GM18526 (cell line): ENCODE results near the gene SYT9.

Source experiments
- POLR2A ChIP-seq: IDR thresholded peaks from 3 replicates; pipeline ENCODE4 v1.6.1; 2011; ENCODE audit not compliant: insufficient read length; ENCODE audit errors: extremely low read depth

Gene SYT9

DNA sequence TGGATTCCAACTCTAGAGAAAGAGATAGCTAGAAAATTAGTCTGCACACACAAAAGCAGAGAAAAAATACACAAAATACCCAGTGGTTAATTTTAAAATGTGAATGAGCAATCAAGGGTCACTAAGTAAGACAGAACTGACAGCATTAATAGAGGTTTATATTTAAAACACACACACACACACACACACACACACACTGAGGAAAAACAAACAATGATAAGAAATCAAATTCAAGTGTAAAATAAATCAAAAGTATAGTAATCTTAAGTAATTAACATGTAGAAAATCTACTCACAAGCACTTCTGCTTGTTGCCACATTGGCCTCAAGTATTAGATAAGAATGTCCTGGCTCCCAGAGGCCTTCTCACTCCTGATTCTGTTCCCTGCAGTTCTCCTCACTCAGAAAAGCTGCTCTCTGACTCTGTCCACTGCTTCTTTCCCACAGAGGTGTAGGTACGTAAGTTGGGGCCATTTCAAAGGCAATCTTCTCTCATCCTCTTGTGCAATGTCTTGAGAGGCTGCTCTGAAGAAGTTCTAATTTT lies 200.3 kb downstream of the SYT9 start:
- no peak for TF ChIP-seq POLR2A

DNA sequence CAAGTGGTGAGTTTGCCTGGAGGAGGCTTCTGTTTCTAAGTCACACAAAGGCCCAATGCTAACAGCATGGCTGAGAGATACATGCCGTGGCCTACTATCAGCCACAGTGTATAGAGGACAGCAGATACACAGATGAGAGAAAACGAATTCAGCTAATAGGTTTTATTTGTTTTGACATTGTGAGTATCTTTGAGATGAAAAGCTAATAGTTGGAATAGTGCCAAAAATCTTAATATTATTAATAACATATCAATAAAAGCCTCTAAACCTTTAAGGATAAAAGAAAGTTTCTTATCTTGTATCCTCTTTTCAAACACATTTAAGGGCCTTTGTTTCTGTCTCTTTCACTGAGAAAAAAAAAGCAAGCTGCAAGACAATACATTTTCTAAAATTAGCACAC lies 203.2 kb downstream of the SYT9 start:
- no peak for TF ChIP-seq POLR2A

DNA sequence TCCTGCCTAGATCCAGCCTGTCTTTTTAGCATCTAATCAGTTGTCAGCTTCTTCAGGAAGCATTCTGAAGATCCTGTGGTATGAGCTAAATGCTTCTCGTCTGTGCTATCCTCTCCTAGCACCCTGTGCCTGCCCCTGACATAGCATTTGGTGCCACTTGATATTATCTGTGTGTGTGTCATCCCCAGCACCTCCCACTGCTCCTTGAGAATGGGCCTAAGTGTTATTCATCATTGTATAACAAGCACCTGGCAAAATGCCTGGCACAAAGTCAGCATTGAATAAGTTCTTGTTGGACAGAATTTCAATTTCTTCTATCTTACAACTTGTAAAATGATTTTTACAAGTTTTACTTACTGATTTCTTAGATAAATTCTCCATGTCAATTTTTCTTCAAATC lies 205.5 kb downstream of the SYT9 start:
- no peak for TF ChIP-seq POLR2A

DNA sequence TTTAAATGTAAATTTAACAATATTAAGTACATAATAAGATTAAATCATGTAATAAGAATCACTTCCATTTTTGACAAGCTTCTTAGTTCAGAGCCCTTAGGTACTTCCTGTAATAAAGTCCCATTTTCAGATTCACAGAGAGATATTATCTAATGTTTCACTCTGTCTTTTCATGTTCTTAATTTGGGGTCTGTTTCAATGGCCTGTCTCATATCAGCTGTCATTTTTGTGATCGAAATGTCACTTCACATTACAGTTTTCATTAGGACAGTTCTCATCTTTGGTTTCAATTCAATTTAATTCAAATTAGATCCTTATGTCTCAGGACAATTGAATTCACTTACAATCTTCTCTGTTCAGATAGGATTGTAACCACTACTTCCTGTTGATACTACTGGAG lies 211.0 kb downstream of the SYT9 start:
- no peak for TF ChIP-seq POLR2A

DNA sequence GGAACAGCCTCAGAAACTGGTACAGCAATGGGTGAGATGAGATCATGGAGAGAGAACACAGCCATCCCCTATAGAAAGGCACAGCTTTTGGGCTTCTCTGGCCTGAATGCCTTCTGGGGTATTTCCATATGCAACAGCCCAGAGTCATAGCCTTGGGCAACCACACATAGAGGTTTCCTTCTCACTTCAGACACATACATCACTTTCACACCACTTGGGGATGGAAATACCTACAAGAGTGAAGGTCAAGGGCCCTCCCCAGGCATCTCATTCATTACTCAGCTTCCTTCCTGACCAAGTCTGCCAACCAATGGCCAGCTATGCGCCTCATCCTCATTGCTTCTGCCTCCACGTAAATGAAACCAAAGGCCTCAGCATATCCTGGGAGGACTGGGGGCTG lies 215.9 kb downstream of the SYT9 start:
- no peak for TF ChIP-seq POLR2A

DNA sequence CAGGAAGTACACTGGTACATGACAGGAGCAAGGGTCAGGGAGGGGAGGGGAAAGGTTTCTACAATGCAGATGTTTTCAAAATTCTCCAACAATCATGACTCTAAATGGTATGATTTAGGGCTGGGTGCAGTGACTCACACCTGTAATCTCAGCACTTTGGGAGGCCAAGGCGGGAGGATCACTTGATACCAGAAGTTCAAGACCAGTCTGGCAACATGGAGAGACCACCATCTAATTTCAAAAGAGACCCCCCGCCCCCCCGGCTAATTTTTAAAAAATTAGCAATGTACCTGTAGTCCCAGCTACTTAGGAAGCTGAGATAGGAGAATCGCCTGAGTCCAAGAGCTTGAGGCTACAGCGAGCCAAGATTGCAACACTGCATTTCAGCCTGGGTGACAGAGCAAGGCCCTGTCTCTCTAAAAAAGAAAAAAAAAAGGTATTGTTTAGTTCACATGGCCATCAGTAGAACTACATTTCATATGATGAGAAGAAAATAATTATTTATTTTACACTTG lies 217.7 kb downstream of the SYT9 start:
- TF ChIP-seq POLR2A: no peak

DNA sequence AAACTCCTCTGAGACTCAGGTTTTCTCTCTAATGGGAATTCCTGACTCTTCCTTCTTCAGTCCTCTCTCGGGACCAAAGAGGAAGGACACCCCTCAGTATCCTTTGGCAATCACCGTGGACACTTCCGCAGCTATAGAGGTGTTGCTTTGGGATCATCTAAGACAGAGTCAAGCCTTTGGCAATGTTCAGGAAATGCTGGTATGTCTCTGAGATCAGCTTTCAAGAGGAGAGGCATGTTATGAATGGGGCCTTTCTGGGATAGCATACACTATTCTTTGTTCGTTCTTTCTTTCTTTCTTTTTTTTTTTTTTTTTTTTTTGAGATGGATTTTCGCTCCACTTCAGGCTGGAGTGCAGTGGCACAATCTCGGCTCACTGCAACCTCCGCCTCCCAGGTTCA lies 219.4 kb downstream of the SYT9 start:
- TF ChIP-seq POLR2A: no peak

DNA sequence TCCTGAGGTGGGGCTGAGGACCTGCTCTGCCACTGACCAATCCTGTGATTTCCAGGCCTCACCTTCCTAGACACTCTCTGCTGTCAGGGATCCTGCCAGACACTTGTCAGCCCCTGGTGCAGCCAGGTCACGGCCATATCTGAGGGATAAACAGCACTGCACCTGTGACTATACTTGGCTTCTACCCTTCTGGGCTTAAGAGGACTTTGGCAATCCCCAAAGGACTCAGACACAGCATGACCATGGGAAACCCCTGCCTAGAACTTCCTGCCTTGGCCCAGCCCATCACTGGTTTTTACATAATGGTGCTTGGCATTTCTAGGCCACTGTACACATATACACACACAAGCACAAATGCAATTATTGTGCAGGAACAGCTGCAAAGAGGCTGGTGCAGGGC lies 222.0 kb downstream of the SYT9 start:
- TF ChIP-seq POLR2A: no peak

DNA sequence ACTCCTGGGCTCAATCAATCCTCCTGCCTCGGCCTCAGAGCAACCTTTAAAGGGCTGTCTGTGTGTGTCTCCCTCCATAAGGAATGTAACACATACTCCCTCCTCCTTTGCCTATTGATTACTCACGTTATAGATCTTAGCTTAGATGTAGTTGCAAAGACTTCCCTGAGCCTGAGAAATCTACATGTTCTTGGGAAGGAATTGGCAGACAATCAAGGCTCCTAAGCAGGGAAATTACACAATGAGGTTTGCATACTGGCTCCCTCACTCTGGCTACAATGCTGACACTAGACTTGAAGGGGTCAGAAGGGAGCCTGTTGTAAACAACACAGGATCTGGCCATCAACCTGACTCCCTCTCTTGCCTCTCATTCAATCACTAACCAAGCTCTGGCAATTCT lies 228.4 kb downstream of the SYT9 start:
- TF ChIP-seq POLR2A: no peak

DNA sequence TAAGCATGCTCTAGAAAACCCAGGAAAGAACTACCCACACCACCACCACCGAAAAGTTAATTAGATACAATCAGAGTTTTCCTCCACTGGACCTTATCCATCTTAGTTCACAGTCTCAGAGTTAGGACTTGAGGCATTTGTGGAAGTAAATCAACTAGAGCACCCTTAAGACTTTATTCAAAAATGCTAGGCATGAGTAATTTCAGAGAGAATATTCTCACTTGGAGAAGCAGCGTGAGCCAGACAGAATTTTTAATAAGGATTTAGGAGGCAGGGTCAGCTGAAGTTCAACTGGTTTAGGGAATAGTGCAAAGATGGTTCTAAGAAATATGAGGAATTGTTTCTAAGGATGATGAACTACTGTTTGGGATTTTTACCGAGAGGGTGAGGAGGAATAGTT lies 232.4 kb downstream of the SYT9 start:
- no peak for TF ChIP-seq POLR2A

DNA sequence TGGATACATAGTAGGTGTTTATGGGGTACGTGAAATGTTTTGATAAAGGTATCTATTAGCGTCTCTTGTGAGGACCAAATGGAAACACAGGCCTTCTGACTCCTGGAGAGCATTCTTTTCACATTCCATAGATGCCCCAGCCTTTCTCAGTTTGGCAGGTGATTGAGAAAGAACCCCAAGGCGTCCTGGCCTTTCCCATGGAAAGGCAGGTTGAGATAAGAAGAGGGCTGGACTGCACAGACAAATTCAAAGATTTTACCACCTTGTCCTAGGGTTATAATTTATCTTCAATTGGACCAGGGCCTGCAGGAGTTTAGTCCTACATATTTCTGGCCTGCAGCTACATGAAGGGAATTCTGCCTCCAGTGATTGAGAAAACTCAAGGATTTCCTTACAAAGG lies 232.9 kb downstream of the SYT9 start:
- no peak for TF ChIP-seq POLR2A

DNA sequence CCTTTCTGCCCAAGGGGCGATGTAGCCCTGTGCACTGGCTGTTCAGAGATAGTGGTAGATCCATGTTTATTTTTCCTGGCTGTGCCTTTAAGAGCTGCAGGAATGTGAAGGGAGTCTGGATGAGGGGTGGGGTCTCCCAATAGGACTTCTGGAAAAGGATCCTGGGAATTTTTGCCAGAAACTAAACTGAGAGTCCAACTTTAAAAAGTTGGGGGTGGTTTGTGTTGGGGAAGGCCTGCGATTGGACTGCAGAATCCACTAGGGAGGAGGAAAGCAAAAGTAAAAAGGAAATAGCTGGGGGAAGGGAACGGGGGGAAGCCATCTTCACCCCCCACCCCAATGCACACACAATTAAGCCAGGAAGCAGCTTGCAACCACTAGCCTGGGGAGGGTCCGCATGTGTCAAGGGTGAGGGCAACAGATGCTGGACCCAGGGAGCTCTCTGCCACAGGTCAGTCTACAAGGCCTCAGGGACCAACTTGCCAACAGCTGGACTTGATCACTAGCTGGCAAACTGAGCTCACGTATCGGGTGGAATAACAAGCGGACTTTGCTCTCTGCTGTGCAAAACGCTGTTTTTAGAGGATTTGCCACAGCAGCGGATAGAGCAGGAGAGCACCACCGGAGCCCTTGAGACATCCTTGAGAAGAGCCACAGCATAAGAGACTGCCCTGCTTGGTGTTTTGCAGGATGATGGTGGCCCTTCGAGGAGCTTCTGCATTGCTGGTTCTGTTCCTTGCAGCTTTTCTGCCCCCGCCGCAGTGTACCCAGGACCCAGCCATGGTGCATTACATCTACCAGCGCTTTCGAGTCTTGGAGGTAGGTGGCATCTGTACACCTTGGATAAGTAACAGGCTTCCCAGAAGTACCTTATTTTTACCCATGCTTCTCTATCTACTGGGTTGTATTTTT lies 233.7 kb downstream of the SYT9 start, which contains the start of gene OLFML1:
TSS of gene OLFML1 (plus strand) at position 321 of the 912 bp plus-strand sequence. CDS start at position 691, 370 bp downstream.
- TF ChIP-seq POLR2A: no peak

DNA sequence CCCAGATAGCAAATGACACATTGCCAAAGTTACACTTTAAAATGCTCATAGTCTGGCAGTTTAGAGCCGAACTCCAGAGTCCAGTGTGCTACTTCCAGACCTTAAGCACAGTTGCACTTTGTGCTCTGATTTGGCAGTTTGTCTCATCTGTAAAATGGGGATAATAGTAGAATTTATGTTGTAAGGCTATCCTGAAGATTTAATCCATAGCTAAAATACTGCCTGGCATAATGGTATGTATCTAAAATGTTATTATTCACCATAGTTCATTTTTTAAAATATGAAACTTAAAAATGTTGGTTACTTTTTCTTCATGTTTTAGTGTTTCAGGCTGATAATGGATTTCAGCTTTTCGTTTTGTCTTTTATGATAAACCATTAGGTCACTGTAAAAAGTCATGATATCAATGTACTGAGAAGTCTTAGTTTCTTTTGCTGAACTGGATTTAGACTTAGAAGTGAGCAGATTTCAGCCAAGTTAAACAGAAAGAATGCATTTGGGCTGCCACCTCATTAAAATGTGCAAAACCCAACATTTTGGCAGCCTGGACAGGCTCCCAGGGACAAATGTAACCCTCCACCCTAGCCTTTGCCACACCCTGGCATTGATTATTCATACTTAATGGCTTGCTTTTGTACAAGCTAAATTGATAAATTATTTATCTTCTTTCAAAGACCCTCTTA lies 234.5 kb downstream of the SYT9 start:
- TF ChIP-seq POLR2A: no peak

DNA sequence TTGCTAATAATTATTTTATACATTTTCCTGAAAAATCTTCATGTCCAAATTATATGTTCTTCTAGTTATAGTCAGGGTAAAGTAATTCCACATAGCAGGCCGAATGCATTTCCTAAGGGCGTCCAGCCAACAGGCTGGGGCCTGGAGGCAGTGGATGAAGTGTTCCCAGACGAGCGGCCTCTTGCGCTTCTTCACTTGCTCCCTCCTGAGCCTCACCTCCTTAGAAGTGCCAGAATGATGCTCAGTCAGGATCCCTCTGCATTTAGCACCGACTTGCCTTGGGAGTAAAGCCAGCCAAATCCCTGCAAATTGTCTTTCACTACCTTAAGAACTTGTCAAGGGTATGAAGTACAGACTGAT lies 235.1 kb downstream of the SYT9 start:
- no peak for TF ChIP-seq POLR2A

DNA sequence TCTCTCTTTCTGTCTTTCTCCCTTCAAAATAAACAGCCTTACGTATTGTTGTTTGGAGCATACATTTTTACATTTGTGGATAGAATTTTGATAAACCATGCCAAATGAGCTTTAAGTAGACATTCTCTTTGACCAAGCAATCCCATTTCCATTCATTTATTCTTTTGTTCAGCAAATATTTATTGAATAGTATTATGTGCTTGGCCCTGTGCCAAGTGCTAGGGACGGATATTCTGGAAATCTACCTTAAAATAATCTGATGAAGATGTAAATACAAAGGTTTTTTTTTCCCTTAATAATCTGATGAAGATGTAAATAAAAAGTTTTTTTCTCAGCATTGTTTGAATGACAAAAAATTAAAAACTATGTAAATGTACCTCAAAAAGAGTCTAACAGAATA lies 235.7 kb downstream of the SYT9 start:
- no peak for TF ChIP-seq POLR2A

DNA sequence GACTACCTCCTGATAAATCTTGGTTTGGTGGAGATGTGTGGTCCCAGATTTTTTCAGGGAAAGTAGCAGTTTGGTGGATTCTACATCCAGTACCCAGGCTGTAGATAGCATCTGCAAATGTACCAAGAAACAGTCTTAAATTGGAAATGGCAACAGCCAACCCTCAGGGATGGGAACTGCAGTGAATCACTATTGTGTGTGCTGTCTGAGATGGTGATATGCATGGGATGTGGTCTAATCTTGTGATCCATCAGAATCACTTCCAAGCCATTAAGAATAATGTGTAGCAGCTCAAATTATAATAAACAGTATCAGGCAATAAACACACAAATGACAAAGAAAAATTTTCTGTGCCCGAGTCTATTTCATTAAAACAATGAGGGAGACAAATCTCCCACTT lies 237.0 kb downstream of the SYT9 start:
- TF ChIP-seq POLR2A: no peak
